Measurements from ENCODE around the gene HMGN3.

The HMGN3 gene

GRCh38 chr6:79225717-79226599, 8.5 kb downstream of the HMGN3 start:
- H3K9ac ChIP-seq (ENCODE audit: insufficient read length, low read depth): no peak overlapping the region
- no peak for TF ChIP-seq SUZ12 (IDR thresholded peaks at IDR 0.05; ENCODE audit: extremely low read depth, insufficient read depth, insufficient read length)
- no peak for TF ChIP-seq ZNF274 (IDR thresholded peaks at IDR 0.05; ENCODE audit: low read depth, low read length)
- TF ChIP-seq YY1 (IDR thresholded peaks at IDR 0.05; ENCODE audit: insufficient read depth, insufficient read length): no peak
- H3K4me3 ChIP-seq (ENCODE audit: insufficient read length, low read depth): no peak overlapping the region
- H3K4me1 ChIP-seq (ENCODE audit: insufficient read depth, insufficient read length): no peaks in the 10 kb centered on the region
- peaks cover 5% of the 10 kb centered on the region for H3K36me3 ChIP-seq (ENCODE audit: insufficient read depth, insufficient read length, low read length)
- no peak for DNase-seq (ENCODE audit: low read depth, low spot score)
- H3K9me3 ChIP-seq (ENCODE audit: insufficient read depth, low read length): no peaks in the 10 kb centered on the region
- H3K27me3 ChIP-seq (ENCODE audit: insufficient read depth, insufficient read length): no peaks in the 10 kb centered on the region

GRCh38 chr6:79223611-79224404, 10.7 kb downstream of the HMGN3 start:
- no peak for TF ChIP-seq SUZ12 (IDR thresholded peaks at IDR 0.05; ENCODE audit: extremely low read depth, insufficient read depth, insufficient read length)
- no peak for TF ChIP-seq ZNF274 (IDR thresholded peaks at IDR 0.05; ENCODE audit: low read depth, low read length)
- TF ChIP-seq YY1 (IDR thresholded peaks at IDR 0.05; ENCODE audit: insufficient read depth, insufficient read length): no peak
- Histone ChIP-seq H3K9me3 (ENCODE audit: insufficient read depth, low read length) (no peaks in the 10 kb centered on the region), H3K4me1 (ENCODE audit: insufficient read depth, insufficient read length) (no peaks in the 10 kb centered on the region), H3K4me3 (ENCODE audit: insufficient read length, low read depth) (no peak overlapping the region), H3K9ac (ENCODE audit: insufficient read length, low read depth) (no peak overlapping the region), H3K36me3 (ENCODE audit: insufficient read depth, insufficient read length, low read length) (peaks cover 3% of the 10 kb centered on the region), H3K27me3 (ENCODE audit: insufficient read depth, insufficient read length) (no peaks in the 10 kb centered on the region)
- no peak for DNase-seq (ENCODE audit: low read depth, low spot score)

- no peak overlapping the region for H3K4me3 ChIP-seq (ENCODE audit: insufficient read length, low read depth)
- no peak overlapping the region for H3K9ac ChIP-seq (ENCODE audit: insufficient read length, low read depth)
Measured at GRCh38 chr6:79215213-79215824, 19.2 kb downstream of the HMGN3 start.

GRCh38 chr6:79212859-79213258, 21.6 kb downstream of the HMGN3 start:
- Histone ChIP-seq H3K27me3 (ENCODE audit: insufficient read depth, insufficient read length) (no peaks in the 10 kb centered on the region), H3K4me1 (ENCODE audit: insufficient read depth, insufficient read length) (no peaks in the 10 kb centered on the region), H3K9ac (ENCODE audit: insufficient read length, low read depth) (no peak overlapping the region), H3K4me3 (ENCODE audit: insufficient read length, low read depth) (no peak overlapping the region), H3K9me3 (ENCODE audit: insufficient read depth, low read length) (no peaks in the 10 kb centered on the region; the same call in 1 of the 2 replicates), H3K36me3 (ENCODE audit: insufficient read depth, insufficient read length, low read length) (peaks cover 42% of the 10 kb centered on the region)
- TF ChIP-seq YY1 (IDR thresholded peaks at IDR 0.05; ENCODE audit: insufficient read depth, insufficient read length) (no peak), ZNF274 (IDR thresholded peaks at IDR 0.05; ENCODE audit: low read depth, low read length) (no peak), SUZ12 (IDR thresholded peaks at IDR 0.05; ENCODE audit: extremely low read depth, insufficient read depth, insufficient read length) (no peak)
- no peak for DNase-seq (ENCODE audit: low read depth, low spot score)

More at GRCh38 chr6:79215213-79215824, 19.2 kb downstream of the HMGN3 start:
- H3K27me3 ChIP-seq (ENCODE audit: insufficient read depth, insufficient read length): no peaks in the 10 kb centered on the region
- DNase-seq (ENCODE audit: low read depth, low spot score): no peak
- H3K9me3 ChIP-seq (ENCODE audit: insufficient read depth, low read length): no peaks in the 10 kb centered on the region
- TF ChIP-seq ZNF274 (IDR thresholded peaks at IDR 0.05; ENCODE audit: low read depth, low read length) (no peak), SUZ12 (IDR thresholded peaks at IDR 0.05; ENCODE audit: extremely low read depth, insufficient read depth, insufficient read length) (no peak), YY1 (IDR thresholded peaks at IDR 0.05; ENCODE audit: insufficient read depth, insufficient read length) (no peak)
- H3K36me3 ChIP-seq (ENCODE audit: insufficient read depth, insufficient read length, low read length): peaks cover 25% of the 10 kb centered on the region
- H3K4me1 ChIP-seq (ENCODE audit: insufficient read depth, insufficient read length): no peaks in the 10 kb centered on the region

- no peak overlapping the region for H3K4me3 ChIP-seq (ENCODE audit: insufficient read length, low read depth)
- DNase-seq (ENCODE audit: low read depth, low spot score): no peak
- TF ChIP-seq ZNF274 (IDR thresholded peaks at IDR 0.05; ENCODE audit: low read depth, low read length): no peak
- no peak for TF ChIP-seq SUZ12 (IDR thresholded peaks at IDR 0.05; ENCODE audit: extremely low read depth, insufficient read depth, insufficient read length)
- TF ChIP-seq YY1 (IDR thresholded peaks at IDR 0.05; ENCODE audit: insufficient read depth, insufficient read length): no peak
- H3K9ac ChIP-seq (ENCODE audit: insufficient read length, low read depth): no peak overlapping the region
- no peaks in the 10 kb centered on the region for H3K27me3 ChIP-seq (ENCODE audit: insufficient read depth, insufficient read length)
- peaks cover 7% of the 10 kb centered on the region; the same call in 1 of the 2 replicates for H3K9me3 ChIP-seq (ENCODE audit: insufficient read depth, low read length)
- H3K4me1 ChIP-seq (ENCODE audit: insufficient read depth, insufficient read length): no peaks in the 10 kb centered on the region
- peaks cover 49% of the 10 kb centered on the region for H3K36me3 ChIP-seq (ENCODE audit: insufficient read depth, insufficient read length, low read length)
Measured at GRCh38 chr6:79208816-79209215, 25.7 kb downstream of the HMGN3 start.

- peaks cover 52% of the 10 kb centered on the region for H3K36me3 ChIP-seq (ENCODE audit: insufficient read depth, insufficient read length, low read length)
- TF ChIP-seq SUZ12 (IDR thresholded peaks at IDR 0.05; ENCODE audit: extremely low read depth, insufficient read depth, insufficient read length): no peak
- TF ChIP-seq ZNF274 (IDR thresholded peaks at IDR 0.05; ENCODE audit: low read depth, low read length): no peak
- TF ChIP-seq YY1 (IDR thresholded peaks at IDR 0.05; ENCODE audit: insufficient read depth, insufficient read length): no peak
- no peaks in the 10 kb centered on the region for H3K27me3 ChIP-seq (ENCODE audit: insufficient read depth, insufficient read length)
- no peak overlapping the region for H3K9ac ChIP-seq (ENCODE audit: insufficient read length, low read depth)
- no peak for DNase-seq (ENCODE audit: low read depth, low spot score)
- H3K4me1 ChIP-seq (ENCODE audit: insufficient read depth, insufficient read length): no peaks in the 10 kb centered on the region
- no peak overlapping the region for H3K4me3 ChIP-seq (ENCODE audit: insufficient read length, low read depth)
- peaks cover 7% of the 10 kb centered on the region; the same call in 1 of the 2 replicates for H3K9me3 ChIP-seq (ENCODE audit: insufficient read depth, low read length)
Measured at GRCh38 chr6:79203753-79204253, 30.7 kb downstream of the HMGN3 start.

Measured in NT2/D1 (cell line).